ENCODE results near the gene ADGRG7.
A peak's percentile ranks its signal among the peaks of the same experiment; 100 is the strongest.

The ADGRG7 gene

DNA sequence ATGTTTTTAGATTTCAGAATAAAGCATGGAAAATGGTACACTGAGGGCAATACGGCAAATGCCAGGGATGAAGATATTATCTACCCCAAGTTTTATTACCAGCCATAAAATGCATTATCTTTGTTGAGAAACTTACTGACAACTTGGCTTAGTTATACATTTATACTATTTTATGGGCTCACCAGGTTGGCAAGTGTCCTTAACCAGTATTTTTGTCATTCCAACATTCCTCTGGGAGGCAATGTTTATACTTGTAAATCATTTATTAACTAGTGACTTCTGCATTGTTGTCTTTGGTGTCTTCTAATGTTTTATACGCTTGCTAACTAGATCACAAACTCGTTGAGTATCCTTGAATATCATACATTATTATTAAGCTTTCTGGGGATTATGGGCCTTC is 18.0 kb upstream of the ADGRG7 start:
- in situ Hi-C loops (cut with HindIII; ENCODE audit: low pct_ligation_motif_present, low pct_unique_long_range_greater_than_20kb, low sequenced_read_pairs), result no loop called here
- peak; percentile 77 for DNase-seq

DNA sequence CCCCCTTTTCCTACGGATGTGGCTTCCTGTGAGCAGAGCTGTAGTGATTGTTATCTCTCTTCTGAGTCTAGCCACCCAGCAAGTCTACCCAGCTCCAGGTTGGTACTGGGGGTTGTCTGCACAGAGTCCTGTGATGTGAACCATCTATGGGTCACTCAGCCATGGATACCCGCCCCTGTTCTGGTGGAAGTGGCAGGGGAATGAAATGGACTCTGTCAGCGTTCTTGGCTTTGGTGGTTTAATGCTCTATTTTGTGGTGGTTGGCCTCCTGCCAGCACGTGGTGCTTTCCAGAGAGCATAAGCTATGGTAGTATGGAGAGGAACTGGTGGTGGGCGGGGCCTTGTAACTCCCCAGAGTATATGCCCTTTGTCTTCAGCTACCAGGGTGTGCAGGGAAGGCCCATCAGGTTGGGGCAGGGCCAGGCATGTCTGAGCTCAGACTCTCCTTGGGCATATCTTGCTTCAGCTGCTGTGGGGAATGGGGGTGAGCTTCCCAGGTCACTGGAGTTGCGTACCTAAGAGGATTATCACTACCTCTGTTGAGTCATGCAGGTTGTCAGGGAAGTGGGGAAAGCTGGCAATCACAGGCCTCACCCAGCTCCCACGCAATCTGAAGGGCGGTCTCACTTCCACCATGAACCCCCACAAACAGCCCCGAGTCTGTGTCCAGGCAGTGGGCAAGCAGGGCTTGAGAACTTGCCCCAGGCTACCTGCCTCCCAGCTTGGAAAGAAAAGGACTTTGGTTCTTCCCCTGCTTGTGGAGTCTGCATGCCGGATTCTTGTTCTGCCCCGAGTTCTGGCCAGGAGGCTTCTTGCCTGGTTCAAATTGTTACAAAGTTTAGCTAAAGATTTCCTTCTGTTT is 9.0 kb upstream of the ADGRG7 start:
- in situ Hi-C loops (cut with HindIII; ENCODE audit: low pct_ligation_motif_present, low pct_unique_long_range_greater_than_20kb, low sequenced_read_pairs), result no loop called here
- DNase-seq, result no peak

DNA sequence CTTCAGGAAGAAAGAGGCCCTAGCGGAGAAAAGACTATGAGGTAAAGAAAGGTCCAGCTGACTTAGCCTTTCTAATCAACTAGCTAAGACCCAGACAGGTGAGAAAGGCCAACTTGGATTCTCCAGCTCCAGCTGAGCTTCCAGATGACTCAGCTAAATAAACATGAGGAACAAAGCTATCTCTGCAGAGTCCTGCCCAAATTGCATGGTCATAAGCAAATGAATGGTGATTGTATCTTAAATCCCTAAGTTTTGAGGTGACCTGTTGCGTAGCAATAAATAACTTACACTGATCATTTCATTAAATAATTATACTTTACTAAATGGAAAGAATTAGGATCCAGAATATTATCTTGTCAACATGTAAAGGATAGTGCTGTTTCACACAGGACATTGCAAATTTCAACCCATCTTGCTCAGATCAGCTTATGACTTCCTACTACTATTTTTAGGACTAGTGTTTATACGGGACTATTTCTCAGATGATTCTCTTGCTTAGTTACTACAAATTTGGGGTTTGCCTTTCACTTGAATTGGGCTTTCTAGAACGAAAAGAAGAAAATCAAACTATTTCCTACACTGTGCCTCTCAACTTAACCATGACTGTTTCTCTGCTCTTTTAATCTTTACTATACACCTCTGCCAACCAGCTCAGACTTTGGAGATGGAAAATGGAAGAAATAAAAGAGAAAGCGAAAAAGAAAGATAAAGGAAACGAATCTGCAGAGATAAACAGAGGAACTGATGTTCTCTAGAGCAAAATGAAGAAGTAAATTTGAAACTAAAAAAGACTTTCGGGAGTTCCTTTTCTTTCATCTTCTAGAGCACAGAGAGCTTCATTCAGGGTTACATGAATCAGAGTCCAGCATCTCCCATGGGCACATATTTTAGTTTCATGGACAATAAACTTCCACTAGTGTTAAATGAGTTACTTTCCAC is 6.6 kb upstream of the ADGRG7 start:
- in situ Hi-C loops (cut with HindIII; ENCODE audit: low pct_ligation_motif_present, low pct_unique_long_range_greater_than_20kb, low sequenced_read_pairs), result no loop called here
- DNase-seq, result no peak

DNA sequence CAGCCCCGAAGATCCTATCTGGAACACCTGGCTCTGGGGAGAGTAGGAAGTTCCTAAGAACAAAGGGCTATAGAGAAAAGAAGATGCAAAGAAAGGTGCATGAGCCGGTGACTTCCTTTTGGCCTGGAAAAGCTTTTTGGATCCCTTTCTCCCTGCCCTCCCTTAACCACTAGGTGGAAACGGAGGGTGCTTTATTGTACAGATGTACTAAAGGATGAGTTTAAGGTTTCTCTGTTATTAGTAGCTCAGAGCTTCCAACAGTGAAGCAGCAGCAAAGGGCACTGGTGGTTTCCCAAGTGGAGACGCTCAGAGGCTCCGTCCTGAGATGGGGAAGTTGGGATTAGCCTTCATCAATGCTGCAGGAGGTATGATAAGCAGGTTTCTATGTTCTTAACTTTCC is 5.9 kb upstream of the ADGRG7 start:
- DNase-seq, result peak; percentile 35
- in situ Hi-C loops (cut with HindIII; ENCODE audit: low pct_ligation_motif_present, low pct_unique_long_range_greater_than_20kb, low sequenced_read_pairs), result no loop called here

DNA sequence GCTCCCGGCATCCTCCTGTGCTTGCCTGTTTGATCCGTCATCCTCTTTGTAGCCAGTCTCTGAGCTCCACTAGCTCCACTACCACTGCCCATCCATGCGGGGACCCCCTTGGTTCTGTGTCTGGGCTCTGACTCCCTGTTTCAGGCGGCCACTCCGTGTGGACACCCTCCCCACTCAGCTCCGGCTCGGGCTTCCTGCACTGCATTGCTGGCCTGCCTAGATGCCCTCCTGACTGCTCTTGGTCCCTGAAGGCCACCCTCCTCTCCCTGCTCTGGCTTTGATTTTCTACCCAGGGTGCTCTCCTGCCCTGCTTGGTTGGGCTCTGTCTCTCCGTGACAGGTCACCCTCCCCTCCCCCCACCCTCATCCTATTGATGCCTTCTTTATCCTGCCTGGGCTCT is 4.0 kb upstream of the ADGRG7 start:
- in situ Hi-C loops (cut with HindIII; ENCODE audit: low pct_ligation_motif_present, low pct_unique_long_range_greater_than_20kb, low sequenced_read_pairs), result no loop called here
- DNase-seq, result no peak

DNA sequence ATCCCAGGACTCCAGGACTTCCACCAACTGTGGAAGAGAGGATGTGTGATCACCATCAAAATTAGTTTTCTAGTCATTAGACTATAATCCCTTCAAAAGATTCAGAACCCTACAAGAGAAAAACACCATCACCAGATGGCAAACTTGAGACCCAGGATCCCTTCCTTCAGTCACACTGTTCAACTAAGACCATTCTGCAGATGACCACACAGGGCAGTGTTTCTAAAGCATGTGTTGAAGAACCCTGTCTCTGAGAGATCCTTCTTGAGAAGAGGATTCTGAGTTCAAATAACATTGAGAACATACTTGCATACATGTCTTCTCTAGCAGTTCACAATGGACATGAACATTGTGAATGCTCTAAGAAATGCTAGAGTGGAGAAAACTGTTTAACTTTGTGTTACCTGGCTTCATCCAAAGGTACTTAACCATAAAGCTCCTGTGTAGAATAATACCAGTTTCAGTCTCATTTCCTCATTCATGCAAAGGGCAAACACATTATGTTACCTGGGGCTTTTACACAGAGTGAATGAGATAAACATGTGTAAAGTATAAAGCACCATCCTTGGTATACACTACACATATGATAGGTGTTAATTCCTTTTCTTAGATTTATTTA is 2.4 kb upstream of the ADGRG7 start:
- DNase-seq, result no peak
- in situ Hi-C loops (cut with HindIII; ENCODE audit: low pct_ligation_motif_present, low pct_unique_long_range_greater_than_20kb, low sequenced_read_pairs), result no loop called here

DNA sequence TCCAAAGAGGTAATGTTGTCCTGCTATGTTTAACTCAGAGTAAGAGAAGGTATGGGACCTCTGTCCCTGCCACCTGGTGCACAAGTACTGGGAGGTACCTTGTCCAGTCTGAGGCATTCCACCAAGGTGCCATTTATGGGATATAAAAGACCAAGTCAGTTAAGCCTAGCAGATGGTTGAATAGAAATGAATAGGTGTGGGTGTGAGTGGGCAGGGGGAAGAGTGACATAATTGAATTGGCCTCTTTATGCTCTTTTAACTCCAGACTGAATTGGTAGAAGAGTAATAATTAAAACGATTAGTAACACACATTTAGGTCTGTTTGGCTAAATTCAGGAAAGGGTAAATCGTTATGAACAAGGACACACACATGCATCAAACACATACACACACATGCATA is 562 bp downstream of the ADGRG7 start:
- in situ Hi-C loops (cut with HindIII; ENCODE audit: low pct_ligation_motif_present, low pct_unique_long_range_greater_than_20kb, low sequenced_read_pairs), result no loop called here
- DNase-seq, result no peak

DNA sequence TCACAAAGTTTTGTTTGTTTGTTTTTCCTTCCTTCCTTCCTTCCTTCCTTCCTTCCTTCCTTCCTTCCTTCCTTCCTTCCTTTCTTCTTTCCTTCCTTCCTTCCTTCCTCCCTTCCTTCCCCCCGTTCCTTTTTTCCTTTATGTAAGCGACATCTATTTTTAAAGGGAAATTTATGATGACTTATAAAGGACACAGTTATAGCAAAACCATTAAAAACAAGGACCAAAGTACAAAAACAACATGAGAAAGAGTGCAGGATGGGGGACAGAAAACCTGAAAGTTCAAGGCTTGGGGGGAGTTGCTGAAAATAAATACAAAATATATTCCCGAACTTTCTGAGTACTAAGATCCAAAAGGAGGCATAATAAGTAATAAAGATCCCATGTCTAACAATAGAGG is 1.8 kb downstream of the ADGRG7 start:
- no peak for DNase-seq
- in situ Hi-C loops (cut with HindIII; ENCODE audit: low pct_ligation_motif_present, low pct_unique_long_range_greater_than_20kb, low sequenced_read_pairs), result no loop called here

DNA sequence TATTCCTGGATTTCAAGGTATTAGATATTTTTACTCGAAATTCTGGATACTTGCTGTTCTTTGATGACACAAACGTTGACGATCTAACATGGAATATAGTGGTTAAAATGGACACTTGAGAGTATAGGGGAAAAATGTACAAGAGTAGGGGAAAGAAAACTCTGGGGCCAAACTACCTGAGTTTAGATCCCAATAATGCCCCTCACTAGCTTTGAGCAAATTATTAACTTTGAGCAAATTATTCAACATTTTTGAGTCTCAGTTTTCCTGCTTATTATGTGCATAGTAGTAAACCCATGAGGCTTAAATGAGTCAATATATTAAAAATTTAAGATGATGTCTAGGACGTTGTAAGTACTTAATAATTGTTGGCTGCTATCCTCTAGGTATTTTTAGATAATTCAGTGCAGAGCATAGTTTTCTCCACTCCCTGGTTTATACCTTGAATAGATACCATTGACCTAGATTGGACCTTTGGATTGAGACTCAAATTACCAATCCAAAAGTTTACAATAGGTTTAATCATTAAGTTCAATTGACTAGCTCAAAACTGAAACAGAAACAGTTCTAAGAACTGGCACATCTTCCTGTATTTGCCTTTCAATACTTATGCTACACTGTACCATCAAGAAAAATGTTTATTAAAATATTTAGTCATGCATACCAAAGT is 4.5 kb downstream of the ADGRG7 start:
- in situ Hi-C loops (cut with HindIII; ENCODE audit: low pct_ligation_motif_present, low pct_unique_long_range_greater_than_20kb, low sequenced_read_pairs), result no loop called here
- no peak for DNase-seq

DNA sequence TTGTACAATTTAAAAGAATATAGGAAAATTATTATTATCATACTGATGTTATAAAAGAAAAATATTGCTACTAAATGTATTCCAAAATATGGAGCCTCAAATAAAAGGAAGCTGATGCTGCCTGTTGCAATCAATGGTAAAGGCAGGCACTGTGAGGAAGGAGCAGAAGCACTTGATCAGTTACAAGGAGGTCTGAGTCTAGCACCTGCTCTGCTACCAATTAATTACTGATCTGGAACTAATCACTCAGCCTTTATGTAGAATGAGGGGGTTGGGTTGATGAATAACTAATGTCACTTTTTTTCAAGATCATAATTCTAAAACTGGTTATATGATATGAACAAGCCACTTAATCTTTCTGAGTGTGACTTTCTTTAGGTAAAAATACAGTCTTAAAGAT is 5.5 kb downstream of the ADGRG7 start:
- no peak for DNase-seq
- in situ Hi-C loops (cut with HindIII; ENCODE audit: low pct_ligation_motif_present, low pct_unique_long_range_greater_than_20kb, low sequenced_read_pairs), result no loop called here

DNA sequence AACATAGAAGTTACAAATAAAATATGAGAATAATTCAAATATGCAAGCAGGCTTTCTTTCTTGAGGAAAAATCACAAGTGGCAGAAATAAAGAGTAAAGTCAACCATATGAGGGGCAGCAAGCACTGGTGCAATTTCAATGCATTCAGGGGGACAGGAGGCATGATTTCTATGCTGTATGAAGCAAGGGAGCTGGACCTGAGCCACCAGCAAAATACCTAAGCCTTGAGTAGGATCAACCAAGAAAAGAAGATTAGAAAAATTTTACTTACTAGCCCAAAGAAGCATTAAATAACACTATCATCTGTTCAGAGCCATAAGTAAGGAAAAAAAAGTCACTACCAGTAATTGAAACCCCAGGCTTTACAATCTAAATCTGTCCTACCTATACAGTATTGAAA is 6.3 kb downstream of the ADGRG7 start:
- DNase-seq, result no peak
- in situ Hi-C loops (cut with HindIII; ENCODE audit: low pct_ligation_motif_present, low pct_unique_long_range_greater_than_20kb, low sequenced_read_pairs), result no loop called here

DNA sequence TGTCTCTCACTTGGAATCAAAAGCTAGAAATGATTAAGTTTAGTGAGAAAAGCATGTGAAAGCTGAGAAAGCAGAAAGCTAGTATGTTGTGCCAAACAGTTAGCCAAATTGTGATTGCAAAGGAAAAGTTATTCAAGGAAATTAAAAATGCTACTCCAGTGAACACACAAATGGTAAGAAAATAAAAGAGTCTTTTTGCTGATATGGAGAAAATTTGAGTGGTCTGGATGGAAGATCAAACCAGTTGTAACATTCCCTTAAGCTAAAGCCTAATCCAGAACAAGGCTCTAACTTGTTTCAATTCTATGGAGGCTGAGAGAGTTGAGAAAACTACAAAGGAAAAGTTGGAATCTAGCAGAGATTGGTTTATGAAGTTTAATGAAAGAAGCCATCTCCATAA is 11.8 kb downstream of the ADGRG7 start:
- no peak for DNase-seq
- in situ Hi-C loops (cut with HindIII; ENCODE audit: low pct_ligation_motif_present, low pct_unique_long_range_greater_than_20kb, low sequenced_read_pairs), result no loop called here

DNA sequence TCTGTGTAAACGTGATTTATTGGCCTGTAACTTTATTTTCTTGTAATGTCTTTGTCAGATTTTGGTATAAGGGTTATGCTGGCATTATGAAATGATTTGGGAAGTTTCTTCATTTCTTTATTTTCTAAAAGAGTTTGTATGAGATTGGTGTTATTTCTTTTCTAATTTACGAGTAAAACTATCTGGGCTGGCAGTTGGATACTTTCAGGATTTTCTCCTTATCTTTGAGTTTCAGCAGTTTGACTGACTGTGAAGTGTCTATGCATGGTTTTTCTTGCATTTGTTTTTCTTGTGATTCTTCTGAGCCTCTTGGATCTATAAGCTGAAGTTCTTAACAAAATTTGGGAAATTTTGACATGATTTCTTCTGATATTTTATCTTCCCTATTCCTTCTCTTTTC is 18.1 kb downstream of the ADGRG7 start:
- in situ Hi-C loops (cut with HindIII; ENCODE audit: low pct_ligation_motif_present, low pct_unique_long_range_greater_than_20kb, low sequenced_read_pairs), result no loop called here
- DNase-seq, result no peak

DNA sequence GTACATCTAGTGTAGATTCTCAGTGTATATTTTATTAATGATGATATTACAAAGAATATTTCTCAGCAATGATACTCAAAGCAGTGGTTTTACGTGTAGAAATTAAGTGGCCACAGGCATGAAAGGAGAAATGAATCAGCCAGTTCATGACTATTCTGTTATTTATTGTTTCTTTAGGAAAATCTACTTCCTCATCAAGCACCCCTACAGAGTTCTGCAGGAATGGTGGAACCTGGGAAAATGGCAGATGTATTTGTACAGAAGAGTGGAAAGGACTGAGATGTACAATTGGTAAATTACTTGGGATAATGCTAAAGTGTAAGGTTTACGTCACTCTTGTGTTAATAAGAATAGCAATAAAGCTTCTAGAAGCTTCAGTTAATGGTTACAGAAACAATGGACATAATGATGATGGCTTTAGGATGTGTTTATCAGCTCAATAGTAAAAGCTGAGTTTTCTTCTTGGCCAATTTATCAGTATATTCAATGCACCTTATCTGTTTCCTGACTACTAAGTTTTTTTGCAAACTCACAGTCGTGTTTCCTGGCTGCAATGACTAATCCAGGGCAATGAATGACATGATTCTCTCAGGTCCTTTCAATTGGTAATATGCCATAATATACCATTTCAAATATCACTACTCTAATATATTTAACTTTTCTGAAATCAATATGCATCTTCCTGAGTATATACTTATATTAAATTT is 20.2 kb downstream of the ADGRG7 start:
- no peak for DNase-seq
- in situ Hi-C loops (cut with HindIII; ENCODE audit: low pct_ligation_motif_present, low pct_unique_long_range_greater_than_20kb, low sequenced_read_pairs), result no loop called here

DNA sequence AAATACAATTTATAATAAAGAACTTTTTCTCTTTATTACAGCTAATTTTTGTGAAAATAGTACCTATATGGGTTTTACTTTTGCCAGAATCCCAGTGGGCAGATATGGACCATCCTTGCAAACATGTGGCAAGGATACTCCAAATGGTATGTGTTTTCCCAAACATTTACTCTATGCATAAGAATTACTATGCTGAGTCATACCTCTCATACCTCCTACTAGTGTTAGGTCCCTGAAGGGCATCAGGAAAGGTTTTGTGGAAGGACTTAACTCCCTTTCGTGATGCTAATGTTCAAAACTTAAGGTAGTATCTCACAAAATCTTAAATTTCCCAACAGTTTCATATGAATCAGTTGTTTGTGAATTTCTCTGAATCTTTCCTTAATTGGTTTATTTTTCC is 21.3 kb downstream of the ADGRG7 start:
- DNase-seq, result no peak
- in situ Hi-C loops (cut with HindIII; ENCODE audit: low pct_ligation_motif_present, low pct_unique_long_range_greater_than_20kb, low sequenced_read_pairs), result no loop called here

DNA sequence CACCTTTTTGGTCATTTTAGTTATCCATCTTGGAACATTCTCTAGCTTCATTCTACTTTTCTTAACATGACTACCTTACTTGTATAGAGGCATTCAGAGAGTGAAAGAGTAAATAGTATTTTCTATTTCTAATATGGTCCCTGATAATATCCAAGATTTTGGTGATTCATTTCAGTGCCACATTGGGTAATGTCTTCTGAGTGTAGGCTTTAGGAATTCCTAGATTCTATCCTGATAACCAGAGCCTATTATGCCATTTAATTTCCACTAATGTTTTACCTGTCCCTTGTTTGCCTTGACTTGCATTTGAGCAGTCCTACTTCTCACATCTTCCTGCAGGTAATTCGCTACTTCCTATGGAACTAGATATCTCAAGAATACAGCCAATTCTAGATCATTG is 21.8 kb downstream of the ADGRG7 start:
- no peak for DNase-seq
- in situ Hi-C loops (cut with HindIII; ENCODE audit: low pct_ligation_motif_present, low pct_unique_long_range_greater_than_20kb, low sequenced_read_pairs), result no loop called here

DNA sequence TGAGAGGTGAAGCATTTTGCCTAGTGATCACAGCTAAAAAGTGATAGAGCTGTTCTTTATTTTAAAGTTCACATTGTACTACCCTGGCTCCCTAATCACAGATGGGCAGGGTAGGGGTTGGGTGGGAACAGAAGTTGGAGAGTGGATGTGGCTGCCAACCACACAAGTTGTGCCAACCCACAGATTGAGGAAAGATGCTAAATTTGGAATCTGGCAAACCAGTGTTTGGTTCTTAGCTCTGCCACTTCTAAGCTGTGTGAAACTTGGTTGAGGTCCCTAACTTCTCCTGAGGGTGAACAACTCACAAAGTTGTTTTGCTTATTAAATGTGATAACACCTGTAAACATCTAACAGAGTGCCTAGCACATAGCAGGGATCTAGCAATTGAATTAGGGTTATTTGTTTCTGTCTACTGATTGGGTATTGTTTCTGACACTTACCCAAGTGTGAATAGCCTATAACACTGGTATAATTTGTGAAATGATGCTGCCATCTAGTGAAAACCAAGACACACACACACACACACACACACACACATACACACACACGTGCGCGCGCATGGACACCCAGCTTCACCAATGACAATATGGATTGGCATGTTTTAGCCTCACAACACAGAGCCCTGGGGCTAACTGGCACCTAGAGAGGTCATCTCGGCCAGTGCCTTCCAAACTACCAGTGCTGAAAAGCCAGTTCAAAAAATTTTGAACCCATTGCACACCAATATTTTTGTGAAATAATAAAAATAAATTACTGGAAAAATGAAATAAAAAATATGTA is 25.3 kb downstream of the ADGRG7 start:
- in situ Hi-C loops (cut with HindIII; ENCODE audit: low pct_ligation_motif_present, low pct_unique_long_range_greater_than_20kb, low sequenced_read_pairs), result no loop called here
- DNase-seq, result peak; percentile 52

Measured in ACHN (cell line).